Stimulated activated CD8-positive, alpha-beta memory T cell treated with anti-CD3 and anti-CD28 coated beads, Interleukin-15, amount 100 ng/mL, for 1 hour (primary cell): ENCODE measurements around the gene USP12.
"Not testable (repeated sequence)": the region's sequence is repeated elsewhere in the genome, so short reads cannot be mapped to it uniquely, and the experiment has no call there.

ENCODE experiments used
- DNase-seq: peaks from one replicate; pipeline ENCODE4 v3.0.0-alpha.2; 2020; ENCODE audit warnings: low read depth

Gene USP12

GRCh38 chr13:27076421-27076820 lies 95.2 kb downstream of the USP12 start:
- no peak for DNase-seq

GRCh38 chr13:27073186-27073585 lies 98.4 kb downstream of the USP12 start:
- no peak for DNase-seq

GRCh38 chr13:27066123-27066522 lies 105.5 kb downstream of the USP12 start:
- DNase-seq: not testable (repeated sequence)

- no peak for DNase-seq
These were observed 106.0 kb downstream of the USP12 start for GRCh38 chr13:27065582-27065981.

GRCh38 chr13:27064252-27064995 lies 107.2 kb downstream of the USP12 start:
- no peak for DNase-seq

- no peak for DNase-seq
These were observed 113.8 kb downstream of the USP12 start for GRCh38 chr13:27057817-27058216.

GRCh38 chr13:27055526-27055925 lies 116.1 kb downstream of the USP12 start:
- DNase-seq: no peak

- no peak for DNase-seq
These were observed 116.9 kb downstream of the USP12 start for GRCh38 chr13:27054760-27055159.

- no peak for DNase-seq
These were observed 117.6 kb downstream of the USP12 start for GRCh38 chr13:27053902-27054595.

- no peak for DNase-seq
These were observed 118.3 kb downstream of the USP12 start for GRCh38 chr13:27053210-27053884.

GRCh38 chr13:27052551-27053208 lies 118.9 kb downstream of the USP12 start:
- DNase-seq: no peak

GRCh38 chr13:27047081-27047480 lies 124.5 kb downstream of the USP12 start:
- DNase-seq: no peak

- no peak for DNase-seq
These were observed 126.6 kb downstream of the USP12 start for GRCh38 chr13:27044837-27045570.

- DNase-seq: no peak
These were observed 128.6 kb downstream of the USP12 start for GRCh38 chr13:27043013-27043412.

- DNase-seq: no peak
These were observed 130.3 kb downstream of the USP12 start for GRCh38 chr13:27041341-27041740.

GRCh38 chr13:27040826-27041108 lies 130.8 kb downstream of the USP12 start:
- no peak for DNase-seq

- DNase-seq: no peak
These were observed 132.4 kb downstream of the USP12 start for GRCh38 chr13:27039171-27039701.

- DNase-seq: no peak
These were observed 133.3 kb downstream of the USP12 start for GRCh38 chr13:27038323-27038722.

GRCh38 chr13:27037571-27037970 lies 134.0 kb downstream of the USP12 start:
- no peak for DNase-seq

- no peak for DNase-seq
These were observed 134.4 kb downstream of the USP12 start for GRCh38 chr13:27037171-27037570.

GRCh38 chr13:27036236-27036981 lies 135.2 kb downstream of the USP12 start:
- DNase-seq: no peak
